ENCODE results near the gene ZNF443. TPM values are rescaled to one million over a fixed set of nuclear protein-coding genes. Genes with fewer than 3 reads are reported as not detected.
A peak's percentile ranks its signal among the peaks of the same experiment; 100 is the strongest.
"Not testable (repeated sequence)": the region's sequence is repeated elsewhere in the genome, so short reads cannot be mapped to it uniquely, and the experiment has no call there.

ZNF443 gene
- total RNA-seq (1 to 10 TPM; 1.1 to 2.3 (median 1.2) TPM), polyA plus RNA-seq (1 to 10 TPM in 1 of 3 donors, under 1 TPM in 2; 0.79 to 1.5 (median 0.86) TPM)
- long read RNA-seq, donor 1, partial matches to known transcripts, result 0 of 1 reads
- long read RNA-seq, donor 1, other reads (novel, unspliced or antisense), result 0 of 1 reads
- long read RNA-seq, donor 2, partial matches to known transcripts, result 0 of 1 reads
- long read RNA-seq, donor 2, other reads (novel, unspliced or antisense), result 0 of 1 reads

- Histone ChIP-seq H3K27me3 (ENCODE audit: insufficient read depth in 3 of 3, low read length in 2 of 3) (no peaks in the 10 kb centered on the region), H3K36me3 (ENCODE audit: insufficient read depth in 1 of 2, low read depth in 1 of 2) (no peaks in the 10 kb centered on the region), H3K4me3 (peak within 1 kb of the TSS; percentile 73), H3K27ac (peak within 1 kb of the TSS; percentile 69), H3K9me3 (peaks cover 6% of the 10 kb centered on the region), H3K4me1 (no peaks in the 10 kb centered on the region)
- TF ChIP-seq, protein P1, sequence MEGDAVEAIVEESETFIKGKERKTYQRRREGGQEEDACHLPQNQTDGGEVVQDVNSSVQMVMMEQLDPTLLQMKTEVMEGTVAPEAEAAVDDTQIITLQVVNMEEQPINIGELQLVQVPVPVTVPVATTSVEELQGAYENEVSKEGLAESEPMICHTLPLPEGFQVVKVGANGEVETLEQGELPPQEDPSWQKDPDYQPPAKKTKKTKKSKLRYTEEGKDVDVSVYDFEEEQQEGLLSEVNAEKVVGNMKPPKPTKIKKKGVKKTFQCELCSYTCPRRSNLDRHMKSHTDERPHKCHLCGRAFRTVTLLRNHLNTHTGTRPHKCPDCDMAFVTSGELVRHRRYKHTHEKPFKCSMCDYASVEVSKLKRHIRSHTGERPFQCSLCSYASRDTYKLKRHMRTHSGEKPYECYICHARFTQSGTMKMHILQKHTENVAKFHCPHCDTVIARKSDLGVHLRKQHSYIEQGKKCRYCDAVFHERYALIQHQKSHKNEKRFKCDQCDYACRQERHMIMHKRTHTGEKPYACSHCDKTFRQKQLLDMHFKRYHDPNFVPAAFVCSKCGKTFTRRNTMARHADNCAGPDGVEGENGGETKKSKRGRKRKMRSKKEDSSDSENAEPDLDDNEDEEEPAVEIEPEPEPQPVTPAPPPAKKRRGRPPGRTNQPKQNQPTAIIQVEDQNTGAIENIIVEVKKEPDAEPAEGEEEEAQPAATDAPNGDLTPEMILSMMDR (IDR thresholded peaks at IDR 0.05), result no peak
- peak; percentile 99 for DNase-seq
- WGBS, 3 donors, result 0% methylated on average over 30 to 59 of the region's 59 CpGs
- ATAC-seq, result peak; percentile 99 to 100 (median 100)
- intact Hi-C loops (cut with DNase I), result loop anchor here in 1 of 2 donors (5.0 to 10.0 kb wide), 2 partner anchors 38 to 54 kb away; partner anchors contain the start of gene ZNF799
Observed at GRCh38 chr19:12440541-12441316, at the start of gene ZNF443. TSS of gene ZNF443 (minus strand) at chr19:12441021. CDS start at chr19:12440914, 107 bp downstream.

- intact Hi-C loops (cut with DNase I), result loop anchor here in 1 of 2 donors (5.0 kb wide), 1 partner anchor 84 kb away; the partner anchor contains the start of gene ZNF799
- not testable (repeated sequence) for DNase-seq; H3K27me3 ChIP-seq (ENCODE audit: insufficient read depth in 3 of 3, low read length in 2 of 3); H3K36me3 ChIP-seq (ENCODE audit: insufficient read depth in 1 of 2, low read depth in 1 of 2); ATAC-seq; H3K9me3 ChIP-seq; H3K4me3 ChIP-seq; H3K27ac ChIP-seq
- WGBS, 3 donors, result 74 to 92% (median 89%) methylated on average over 1 of the region's 1 CpG
- H3K4me1 ChIP-seq, result peaks cover 15% of the 10 kb centered on the region
Observed at GRCh38 chr19:12486265-12486783, 45.5 kb upstream of the ZNF443 start.

DNA sequence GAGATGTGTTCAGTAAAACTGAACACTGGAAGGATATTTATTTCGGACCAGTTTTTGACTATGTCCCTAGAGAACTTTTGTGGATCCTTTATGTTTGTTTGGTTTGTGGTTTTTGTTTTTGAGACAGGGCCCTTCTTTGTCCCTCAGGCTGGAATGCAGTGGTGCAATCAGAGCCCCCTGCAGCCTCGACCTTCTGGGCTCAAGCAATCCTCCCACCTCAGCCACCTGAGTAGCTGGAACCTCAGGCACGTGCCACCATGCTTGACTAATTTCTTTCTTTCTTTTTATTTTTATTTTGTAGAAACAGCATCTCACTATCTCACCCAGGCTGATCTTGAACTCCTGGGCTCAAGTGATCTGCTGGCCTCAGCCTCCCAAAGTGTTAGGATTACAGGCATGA, 44.8 kb upstream of the ZNF443 start:
- Histone ChIP-seq H3K27ac (no peak overlapping the region), H3K4me3 (peak overlapping the region; percentile 85)
- intact Hi-C loops (cut with DNase I), result loop anchor here in 1 of 2 donors (5.0 kb wide), 1 partner anchor 83 kb away; the partner anchor contains the start of gene ZNF799

DNA sequence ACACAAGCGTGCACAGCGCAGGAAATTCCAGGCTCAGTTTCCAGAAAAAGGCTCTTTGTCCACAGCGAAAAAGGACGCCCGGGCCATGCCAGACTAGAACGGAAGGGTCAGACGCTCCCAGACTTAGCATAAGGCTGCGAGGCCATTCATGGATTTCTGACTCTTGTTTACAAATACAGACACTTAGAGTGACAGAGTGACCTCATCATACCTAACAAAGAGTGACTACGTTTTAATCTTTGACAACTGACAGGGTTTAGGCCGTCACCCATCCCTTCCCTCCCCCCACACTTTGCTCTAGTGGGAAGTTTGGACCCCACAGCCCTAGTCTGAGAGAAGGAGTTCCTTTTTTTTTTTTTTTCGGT, 44.2 kb upstream of the ZNF443 start:
- 2 to 7% (median 2%) methylated on average over 11 of the region's 11 CpGs for WGBS, 3 donors

More for the DNA sequence above, 44.8 kb upstream of the ZNF443 start:
- H3K9me3 ChIP-seq, result no peaks in the 10 kb centered on the region
- no peaks in the 10 kb centered on the region for H3K36me3 ChIP-seq (ENCODE audit: insufficient read depth in 1 of 2, low read depth in 1 of 2)
- no peak for DNase-seq
- 59 to 78% (median 65%) methylated on average over 3 of the region's 3 CpGs for WGBS, 3 donors
- no peak for ATAC-seq
- TF ChIP-seq, protein P1 (IDR thresholded peaks at IDR 0.05), result no peak
- peaks cover 15% of the 10 kb centered on the region for H3K4me1 ChIP-seq
- no peaks in the 10 kb centered on the region for H3K27me3 ChIP-seq (ENCODE audit: insufficient read depth in 3 of 3, low read length in 2 of 3)

More for the DNA sequence above, 44.2 kb upstream of the ZNF443 start:
- Histone ChIP-seq H3K27me3 (ENCODE audit: insufficient read depth in 3 of 3, low read length in 2 of 3) (no peaks in the 10 kb centered on the region), H3K4me1 (peaks cover 15% of the 10 kb centered on the region), H3K9me3 (no peaks in the 10 kb centered on the region), H3K36me3 (ENCODE audit: insufficient read depth in 1 of 2, low read depth in 1 of 2) (no peaks in the 10 kb centered on the region), H3K27ac (peak overlapping the region; percentile 69), H3K4me3 (peak overlapping the region; percentile 85)
- TF ChIP-seq, protein P1 (IDR thresholded peaks at IDR 0.05), result no peak
- DNase-seq, result no peak
- ATAC-seq, result peak; percentile 34 to 58 (median 40)
- intact Hi-C loops (cut with DNase I), result loop anchor here in 1 of 2 donors (5.0 kb wide), 1 partner anchor 83 kb away; the partner anchor contains the start of gene ZNF799

Data from psoas muscle (tissue), 8 donors.